GM19468 (cell line): Measurements from ENCODE around the gene GMCL1.
"Not testable (repeated sequence)": the region's sequence is repeated elsewhere in the genome, so short reads cannot be mapped to it uniquely, and the experiment has no call there.

Experiments used
- ATAC-seq: cut with Tn5 transposase; IDR thresholded peaks from one replicate; pipeline ENCODE4 v1.9.1; 2021; ENCODE audit warnings: mild to moderate bottlenecking, moderate library complexity, moderate number of reproducible peaks; ENCODE audit not compliant: unreplicated experiment; ENCODE audit errors: extremely low read depth

GMCL1 gene

GRCh38 chr2:69846182-69847067 is 17.0 kb downstream of the GMCL1 start:
- no peak for ATAC-seq

DNA sequence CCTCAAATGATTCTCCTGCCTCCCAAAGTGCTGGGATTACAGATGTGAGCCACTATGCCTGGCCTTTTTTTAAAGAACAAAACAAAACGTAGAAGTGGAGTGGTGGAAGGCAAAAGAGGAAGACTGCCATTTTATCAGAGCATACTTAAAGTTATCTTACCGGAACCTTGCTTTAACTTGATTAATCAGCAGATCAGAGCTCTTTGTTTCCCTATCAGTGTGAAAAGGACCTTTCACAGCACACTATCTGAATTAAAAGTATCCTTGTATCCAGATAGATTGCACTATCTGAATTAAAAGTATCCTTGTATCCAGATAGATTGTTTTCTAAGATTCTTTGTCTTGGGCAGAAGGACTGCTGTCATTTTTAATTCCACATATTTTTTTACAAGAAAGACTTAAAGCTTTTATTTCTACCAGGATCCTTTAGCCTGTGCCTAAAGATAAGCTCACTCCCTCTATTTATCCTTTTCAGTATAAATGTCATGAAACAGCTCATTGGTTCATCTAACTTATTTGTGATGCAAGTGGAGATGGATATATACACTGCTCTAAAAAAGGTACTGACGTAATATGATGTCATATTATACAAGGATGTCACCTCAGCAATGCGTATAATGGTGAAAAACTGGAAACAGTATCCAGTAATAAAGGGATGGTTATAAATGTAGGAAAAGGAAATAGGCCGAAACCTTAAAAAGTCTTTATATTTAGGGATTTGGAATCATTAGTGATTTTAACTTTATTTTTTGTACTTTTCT is 17.8 kb downstream of the GMCL1 start:
- no peak for ATAC-seq

DNA sequence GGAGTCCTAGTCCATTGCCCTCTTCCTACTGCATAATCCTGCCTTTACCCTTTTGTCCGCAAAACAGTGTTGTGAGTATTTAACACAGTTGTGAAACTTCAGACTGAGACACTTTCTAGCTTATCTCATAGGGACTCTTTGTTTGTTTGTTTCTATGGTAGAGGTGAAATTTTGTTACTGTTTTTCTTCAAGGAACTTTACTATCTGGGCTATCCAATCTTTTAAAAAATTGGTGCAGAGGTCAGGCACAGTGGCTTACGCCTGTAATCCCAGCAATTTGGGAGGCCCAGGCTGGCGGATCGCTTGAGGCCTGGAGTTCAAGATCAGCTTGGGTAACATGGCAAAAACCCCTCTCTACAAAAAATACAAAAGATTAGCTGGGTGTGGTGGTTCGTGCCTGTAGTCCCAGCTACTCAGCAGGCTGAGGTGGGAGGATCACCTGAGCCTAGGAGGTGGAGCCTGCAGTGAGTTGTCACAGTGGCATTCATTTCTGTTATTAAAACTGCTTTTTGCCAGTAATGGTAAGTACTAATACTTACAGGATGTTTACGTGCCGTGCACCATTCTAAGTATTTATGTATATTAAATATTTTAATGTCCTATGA is 18.8 kb downstream of the GMCL1 start:
- ATAC-seq = no peak

GRCh38 chr2:69858261-69858660 is 28.8 kb downstream of the GMCL1 start:
- no peak for ATAC-seq

DNA sequence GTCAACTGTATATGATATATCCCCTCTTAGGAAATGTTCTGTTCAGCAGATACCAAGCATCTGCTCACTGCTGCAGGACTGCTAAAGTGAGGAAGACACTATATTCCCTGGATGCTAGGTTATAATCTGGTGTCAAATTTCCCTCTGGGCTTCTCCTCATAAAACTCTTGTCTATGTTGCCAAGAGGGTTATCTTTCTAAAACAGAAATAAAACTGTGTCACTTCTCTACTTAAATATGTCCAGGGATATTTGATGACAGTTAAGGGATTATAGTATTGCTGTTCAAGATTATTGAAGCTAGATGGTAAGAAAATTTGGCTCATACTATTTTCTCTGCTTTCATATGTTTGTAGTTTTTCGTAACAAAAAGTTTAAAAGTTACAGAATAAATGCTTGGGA is 33.8 kb downstream of the GMCL1 start:
- no peak for ATAC-seq

DNA sequence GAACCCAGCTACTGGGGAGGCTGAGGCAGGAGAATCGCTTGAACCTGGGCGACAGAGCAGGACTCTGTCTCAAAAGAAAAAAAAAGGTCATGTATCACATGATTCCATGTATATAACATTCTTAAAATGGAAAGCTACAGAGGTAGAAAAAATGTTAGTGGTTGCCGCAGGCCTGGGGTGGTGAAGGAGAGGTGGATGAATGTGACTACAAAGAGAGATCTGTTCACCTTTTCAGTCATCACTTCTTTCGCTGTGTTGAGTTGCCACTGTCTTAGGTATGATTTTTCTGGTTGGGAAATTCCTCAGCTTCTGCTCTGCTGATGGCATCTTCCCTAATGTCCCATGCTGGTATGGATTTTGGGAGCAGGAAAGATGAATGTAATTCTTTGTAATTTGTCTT is 59.0 kb downstream of the GMCL1 start:
- no peak for ATAC-seq

DNA sequence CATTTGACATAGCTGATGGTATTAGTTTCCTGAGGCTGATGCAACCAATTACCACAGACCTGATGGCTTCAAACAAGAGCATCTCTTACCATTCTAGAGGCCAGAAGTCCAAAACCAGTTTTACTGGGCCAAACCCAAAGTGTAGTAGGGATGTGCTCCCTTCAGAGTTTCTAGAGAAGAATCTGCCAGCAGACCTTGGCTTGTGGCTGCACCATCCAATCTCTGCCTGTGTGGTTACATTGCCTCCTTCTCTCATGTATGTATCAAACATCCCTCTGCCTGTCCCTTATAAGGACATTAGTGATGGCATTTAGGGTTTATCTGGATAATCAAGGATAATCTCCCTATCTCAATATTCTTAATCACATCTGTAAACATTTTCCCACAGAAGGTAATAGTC is 59.8 kb downstream of the GMCL1 start:
- ATAC-seq = no peak

- no peak for ATAC-seq
Measured at GRCh38 chr2:69890881-69891280, 61.4 kb downstream of the GMCL1 start.

DNA sequence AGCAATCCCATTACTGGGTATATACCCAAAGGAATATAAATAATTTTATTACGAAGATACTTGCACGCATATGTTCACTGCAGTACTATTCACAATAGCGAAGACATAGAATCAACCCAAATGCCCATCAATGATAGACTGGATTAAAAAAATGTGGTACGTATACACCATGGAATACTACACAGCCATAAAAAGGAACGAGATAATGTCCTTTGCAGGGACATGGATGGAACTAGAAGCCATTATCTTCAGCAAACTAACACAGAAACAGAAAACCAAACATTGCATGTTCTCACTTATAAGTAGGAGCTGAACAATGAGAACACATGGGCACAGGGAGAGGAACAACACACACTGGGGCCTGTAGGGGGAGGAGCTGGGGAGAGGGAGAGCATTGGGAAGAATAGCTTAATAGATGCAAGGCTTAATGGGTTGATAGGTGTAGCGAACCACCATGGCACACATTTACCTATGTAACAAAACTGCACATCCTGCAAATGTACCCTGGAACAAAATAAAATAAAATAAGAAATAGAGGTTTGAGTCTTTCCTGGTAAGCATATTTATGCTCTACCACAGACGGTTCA is 63.5 kb downstream of the GMCL1 start:
- not testable (repeated sequence) for ATAC-seq

DNA sequence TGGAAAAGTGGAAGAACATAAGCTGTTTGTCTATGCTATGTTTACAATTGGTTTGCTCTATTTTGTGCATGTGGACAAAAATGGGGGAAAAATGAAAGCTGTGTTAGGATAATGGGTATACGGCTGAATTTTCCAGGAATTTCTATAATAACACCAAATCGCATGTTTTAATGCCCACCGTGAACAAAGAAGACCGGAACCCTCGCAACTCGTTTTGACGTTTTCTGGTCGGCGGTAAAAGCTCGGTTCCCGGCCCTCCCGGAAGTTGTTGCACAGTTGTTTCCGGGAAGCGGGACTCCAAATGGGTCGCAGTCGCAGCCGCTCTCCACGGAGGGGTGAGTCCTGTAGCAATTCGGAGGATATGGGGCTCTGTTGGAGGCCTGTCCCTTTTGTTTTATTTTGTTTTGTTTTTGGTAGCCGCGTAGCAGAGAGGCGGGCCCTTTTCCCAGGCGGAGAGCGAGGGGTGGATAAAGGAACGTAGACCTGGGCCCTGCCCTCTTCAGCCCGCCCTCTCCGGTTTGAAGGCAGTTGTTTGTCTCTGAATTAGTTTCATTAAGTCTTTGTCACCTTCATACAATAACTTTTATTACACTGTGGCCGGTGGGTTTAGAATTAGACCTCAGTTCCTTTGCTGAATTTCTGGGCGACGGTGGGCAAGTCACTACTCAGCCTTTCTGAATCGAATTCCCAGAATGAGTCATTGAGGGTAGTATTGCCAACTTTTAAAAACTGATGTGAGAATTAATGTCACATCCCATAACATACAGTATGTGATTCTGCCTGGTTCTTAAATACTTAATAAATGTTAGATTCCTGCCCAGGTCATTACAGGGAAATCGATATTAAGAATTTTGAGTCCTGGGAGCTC is 64.5 kb downstream of the GMCL1 start, which contains the start of gene SNRNP27:
TSS of gene SNRNP27 (plus strand) at position 273 of the 868 bp plus-strand sequence. CDS start at position 302, 29 bp downstream.
- ATAC-seq = no peak

DNA sequence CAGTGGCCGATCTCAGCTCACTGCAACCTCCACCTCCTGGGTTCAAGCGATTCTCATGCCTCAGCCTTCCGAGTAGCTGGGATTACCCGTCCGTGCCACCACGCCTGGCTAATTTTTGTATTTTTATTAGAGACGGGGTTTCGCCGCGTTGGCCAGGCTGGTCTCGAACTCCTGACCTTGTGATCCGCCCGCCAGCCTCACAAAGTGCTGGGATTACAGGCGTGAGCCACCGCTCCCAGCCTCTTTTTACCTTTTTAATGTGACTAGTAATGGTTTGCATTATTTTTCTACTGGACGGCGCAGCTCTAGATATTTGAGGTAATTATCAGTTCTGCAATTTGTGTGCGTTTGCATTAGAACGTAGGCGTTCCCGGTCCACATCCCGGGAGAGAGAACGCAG is 65.3 kb downstream of the GMCL1 start:
- ATAC-seq = not testable (repeated sequence)

DNA sequence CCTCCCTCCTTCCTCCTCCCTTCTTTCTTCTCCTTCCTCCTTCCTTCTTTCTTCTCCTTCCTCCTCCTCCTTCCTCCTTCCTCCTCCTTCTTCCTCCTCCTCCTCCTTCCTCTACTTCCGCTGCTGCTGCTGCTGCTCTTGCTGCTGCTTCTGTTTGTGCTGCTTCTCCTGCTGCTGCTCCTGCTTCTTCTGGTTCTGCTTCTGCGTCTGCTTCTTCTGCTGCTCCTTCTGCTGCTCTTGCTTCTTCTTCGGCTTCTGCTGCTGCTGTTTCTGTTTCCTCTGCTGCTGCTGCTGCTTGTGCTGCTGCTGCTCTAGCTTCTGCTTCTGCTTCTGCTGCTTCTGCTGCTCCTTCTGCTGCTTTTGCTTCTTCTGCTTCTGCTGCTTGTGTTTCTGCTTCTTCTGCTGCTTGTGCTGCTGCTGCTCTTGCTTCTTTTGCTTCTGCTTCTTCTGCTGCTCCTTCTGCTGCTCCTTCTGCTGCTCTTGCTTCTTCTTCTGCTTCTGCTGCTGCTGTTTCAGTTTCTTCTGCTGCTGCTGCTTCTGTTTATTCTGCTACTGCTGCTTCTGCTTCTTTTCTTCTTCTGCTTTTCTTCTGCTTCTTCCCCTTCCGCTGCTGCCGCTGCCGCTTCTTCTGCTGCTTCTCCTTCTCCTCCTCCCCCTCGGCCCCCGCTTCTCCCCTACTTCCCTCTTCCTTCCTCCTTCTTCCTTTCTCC is 72.9 kb downstream of the GMCL1 start:
- no peak for ATAC-seq

- no peak for ATAC-seq
Measured at GRCh38 chr2:69907216-69907615, 77.8 kb downstream of the GMCL1 start.

- ATAC-seq = no peak
Measured at GRCh38 chr2:69911985-69912563, 82.6 kb downstream of the GMCL1 start.

DNA sequence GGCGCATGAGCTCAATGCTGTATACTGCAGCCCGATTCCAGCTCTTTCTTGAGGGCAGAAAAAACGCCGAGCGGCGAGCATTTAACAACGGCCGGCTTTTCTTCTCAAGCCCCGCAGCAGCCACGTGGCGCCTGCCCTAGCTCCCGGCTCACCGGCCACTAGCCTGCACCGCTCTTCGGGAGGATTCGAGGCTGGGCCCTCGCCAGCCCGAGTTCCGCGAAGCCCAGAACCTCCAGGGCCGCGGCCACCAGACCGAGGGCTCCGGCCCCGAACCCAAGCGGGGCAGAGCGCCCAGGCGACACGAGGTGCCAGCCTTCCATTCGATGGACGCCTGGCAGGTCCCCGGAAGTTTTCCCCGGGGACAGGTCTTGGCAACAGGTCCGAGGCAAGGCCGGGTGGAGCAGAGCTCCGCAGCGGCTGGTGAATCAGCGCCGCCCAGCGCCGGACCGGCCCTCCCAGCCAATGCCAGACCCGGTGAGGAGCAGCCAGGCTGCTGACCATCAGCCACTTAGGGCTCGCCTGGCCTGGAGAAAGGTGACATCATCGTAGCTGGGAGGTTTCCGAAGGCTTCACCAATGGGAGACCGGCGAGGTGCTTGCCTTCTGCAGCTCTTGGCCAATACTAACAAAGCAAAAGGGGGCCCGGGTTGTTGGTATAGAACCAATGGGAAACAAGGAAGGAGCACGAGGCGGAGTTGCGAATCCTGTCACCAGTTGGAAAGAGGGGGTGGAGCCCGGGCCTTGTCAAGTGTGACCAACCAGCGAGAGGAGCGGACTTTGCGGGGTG is 84.9 kb downstream of the GMCL1 start:
- ATAC-seq = peak; percentile 84

- ATAC-seq = no peak
Measured at GRCh38 chr2:69914950-69915945, 85.8 kb downstream of the GMCL1 start, which contains the start of gene MXD1. Gene MXD1, plus strand, starts transcription at chr2:69915109. Its CDS starts 222 bp downstream, at chr2:69915331.

DNA sequence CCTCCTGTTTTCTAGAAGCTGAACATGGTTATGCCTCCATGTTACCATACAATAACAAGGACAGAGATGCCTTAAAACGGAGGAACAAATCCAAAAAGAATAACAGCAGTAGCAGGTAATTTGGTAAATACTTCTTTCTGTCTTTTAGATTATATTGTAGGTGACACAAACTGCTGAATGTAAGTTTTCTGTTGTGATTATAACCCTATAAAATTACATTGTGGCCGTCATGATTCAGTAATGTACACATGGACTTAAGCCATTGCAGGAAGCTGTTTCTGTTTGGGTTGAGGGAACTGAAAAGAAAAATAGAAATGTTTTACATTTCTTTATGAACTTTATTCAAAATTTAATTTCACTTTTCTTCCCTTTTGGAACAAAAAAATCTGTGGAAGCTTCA is 86.6 kb downstream of the GMCL1 start:
- no peak for ATAC-seq
